ENCODE results near the gene STOX1.

DNA sequence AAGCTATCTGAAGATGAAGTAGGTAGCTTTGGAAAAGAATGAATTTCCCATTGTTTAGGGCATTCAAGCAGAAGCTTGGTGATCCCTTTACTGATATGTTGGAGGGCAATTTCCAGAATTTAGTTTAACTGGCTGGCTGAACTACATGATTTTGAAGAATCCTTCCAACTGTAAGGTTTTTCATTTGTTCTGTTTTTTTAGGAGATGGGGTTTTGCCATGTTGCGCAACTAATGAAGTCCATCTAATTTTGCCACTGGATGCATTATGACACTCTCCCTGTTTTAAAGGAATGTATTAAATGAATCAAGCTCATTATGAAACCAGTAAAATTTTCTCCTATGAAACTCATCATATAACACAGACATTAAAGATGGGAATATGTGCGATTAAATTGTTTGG, 67.7 kb downstream of the STOX1 start:
- no peak for TF ChIP-seq CTCF (IDR thresholded peaks at IDR 0.05; ENCODE audit: poor library complexity, severe bottlenecking)
- TF ChIP-seq EP300 (conservative IDR thresholded peaks at IDR 0.05; ENCODE audit: poor library complexity, severe bottlenecking) = no peak
- TF ChIP-seq RAD21 (conservative IDR thresholded peaks at IDR 0.05) = no peak
- TF ChIP-seq REST (IDR thresholded peaks at IDR 0.05; ENCODE audit: borderline replicate concordance) = no peak
- no peak for TF ChIP-seq POLR2AphosphoS5 (IDR thresholded peaks at IDR 0.05)
- TF ChIP-seq MXI1 (conservative IDR thresholded peaks at IDR 0.05; ENCODE audit: poor library complexity, severe bottlenecking) = no peak
- no peak for TF ChIP-seq EZH2 (IDR thresholded peaks at IDR 0.05; ENCODE audit: borderline replicate concordance, insufficient read depth, low read length, poor library complexity, severe bottlenecking)
- no peak for TF ChIP-seq TAF1 (IDR thresholded peaks at IDR 0.05; ENCODE audit: low read depth)
- TF ChIP-seq SMC3 (conservative IDR thresholded peaks at IDR 0.05; ENCODE audit: poor library complexity) = no peak

All from neural cell (in vitro differentiated cells).